Fibroblast of skin of back (primary cell): ENCODE measurements around the gene IGFBP5.

Experiments used
- DNase-seq: peaks from one replicate; pipeline ENCODE4 v3.0.0-alpha.2; 2013

Gene IGFBP5

GRCh38 chr2:216663846-216664245 lies 31.5 kb downstream of the IGFBP5 start:
- DNase-seq: no peak

DNA sequence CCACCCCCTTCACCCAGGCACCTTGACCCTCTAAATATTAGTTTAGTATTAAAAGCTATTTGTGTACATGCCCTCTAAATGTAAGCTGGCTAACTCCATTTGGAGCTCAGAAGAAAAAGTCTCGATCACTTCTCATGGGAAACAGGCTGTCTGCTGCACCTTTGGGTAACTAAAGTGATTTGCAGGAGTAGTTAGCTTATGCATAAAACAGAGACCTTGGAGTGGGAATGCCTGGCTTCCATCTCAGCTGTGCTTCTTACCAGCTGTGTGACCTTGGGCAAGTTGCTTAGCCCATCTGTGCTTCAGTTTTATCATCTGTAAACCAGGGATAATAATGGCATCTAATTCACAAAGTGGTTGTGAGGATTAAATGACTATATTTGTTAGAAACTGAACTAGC lies 32.2 kb downstream of the IGFBP5 start:
- no peak for DNase-seq

- no peak for DNase-seq
Observed at GRCh38 chr2:216661639-216662375, 33.5 kb downstream of the IGFBP5 start.

DNA sequence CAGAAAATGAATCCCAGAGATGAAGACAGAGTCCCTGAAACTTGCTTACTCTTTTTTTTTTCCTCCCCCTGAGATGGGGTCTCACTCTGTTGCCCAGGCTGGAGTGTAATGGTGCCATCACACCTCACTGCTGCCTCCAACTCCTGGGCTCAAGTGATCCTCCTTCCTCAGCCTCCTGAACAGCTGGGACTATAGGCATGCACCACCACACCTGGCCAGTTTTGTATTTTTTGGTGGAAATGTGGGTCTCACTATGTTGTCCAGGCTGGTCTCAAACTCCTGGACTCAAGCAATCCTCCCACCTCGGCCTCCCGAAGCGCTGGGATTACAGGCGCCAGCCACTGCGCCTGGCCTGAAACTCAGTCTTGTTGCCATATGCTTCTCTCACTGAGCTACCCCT lies 34.3 kb downstream of the IGFBP5 start:
- DNase-seq: no peak

- DNase-seq: no peak
Observed at GRCh38 chr2:216660496-216660895, 34.9 kb downstream of the IGFBP5 start.

GRCh38 chr2:216659276-216659675 lies 36.1 kb downstream of the IGFBP5 start:
- no peak for DNase-seq

DNA sequence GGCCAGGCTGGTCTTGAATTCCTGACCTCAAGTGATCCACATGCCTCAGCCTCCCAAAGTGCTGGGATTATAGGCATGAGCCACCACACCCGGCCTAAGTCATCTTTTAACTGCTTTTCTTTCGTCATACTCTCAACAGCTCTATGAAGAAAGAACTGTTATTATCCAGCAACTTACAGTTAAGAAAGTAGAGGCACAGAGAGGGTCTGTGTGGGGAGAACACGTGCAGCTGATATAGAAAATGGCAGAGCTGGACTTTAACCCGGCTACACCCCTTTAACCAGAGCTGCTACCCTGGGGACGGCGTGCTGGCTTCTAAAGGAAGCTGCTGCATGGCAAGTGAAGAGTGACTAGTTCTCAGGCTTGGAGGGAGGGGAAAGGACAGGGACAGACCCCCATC lies 36.6 kb downstream of the IGFBP5 start:
- no peak for DNase-seq

DNA sequence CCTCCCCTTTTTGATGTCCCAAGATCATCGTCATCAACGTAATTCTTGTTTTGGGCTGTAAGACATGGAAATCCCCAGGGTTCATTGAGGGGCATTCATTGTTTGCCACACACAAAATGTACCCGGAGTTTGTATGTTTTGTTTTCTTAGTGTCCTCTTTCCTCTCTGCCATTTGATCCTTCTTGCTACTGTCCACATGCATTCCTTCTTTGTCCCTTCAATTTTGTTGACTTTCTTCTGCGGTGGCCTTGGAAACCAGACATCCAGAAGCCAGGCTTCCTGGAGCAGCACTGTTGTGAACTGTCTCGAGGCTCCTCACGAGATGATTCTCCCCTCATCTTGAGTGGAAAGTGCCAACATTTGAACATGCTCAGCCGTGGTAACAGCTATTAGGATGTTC lies 37.4 kb downstream of the IGFBP5 start:
- DNase-seq: peak; percentile 49

GRCh38 chr2:216657086-216657855 lies 38.1 kb downstream of the IGFBP5 start:
- peak; percentile 42 for DNase-seq

- no peak for DNase-seq
Observed at GRCh38 chr2:216654528-216655052, 40.8 kb downstream of the IGFBP5 start.

DNA sequence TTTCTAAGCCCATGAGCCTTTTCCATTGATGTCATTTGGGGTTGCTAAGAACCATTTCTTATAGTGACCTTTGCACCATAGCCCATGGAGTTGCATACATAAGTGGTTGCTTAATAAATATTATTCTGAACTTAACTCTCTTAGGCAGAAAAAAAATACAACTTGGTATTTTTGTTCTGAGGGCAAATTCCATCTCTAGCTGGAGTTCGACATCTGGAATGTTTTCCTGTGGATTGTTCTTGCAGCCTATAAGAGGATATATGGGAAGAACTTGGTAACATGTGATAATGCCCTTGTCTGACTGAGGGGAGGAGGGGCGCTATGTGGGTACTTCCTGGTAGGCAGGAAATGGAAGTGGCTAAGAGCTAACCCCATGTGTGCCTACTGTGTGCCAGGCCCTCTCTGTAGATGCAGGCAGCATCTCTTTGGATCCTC lies 41.4 kb downstream of the IGFBP5 start:
- DNase-seq: peak; percentile 84

DNA sequence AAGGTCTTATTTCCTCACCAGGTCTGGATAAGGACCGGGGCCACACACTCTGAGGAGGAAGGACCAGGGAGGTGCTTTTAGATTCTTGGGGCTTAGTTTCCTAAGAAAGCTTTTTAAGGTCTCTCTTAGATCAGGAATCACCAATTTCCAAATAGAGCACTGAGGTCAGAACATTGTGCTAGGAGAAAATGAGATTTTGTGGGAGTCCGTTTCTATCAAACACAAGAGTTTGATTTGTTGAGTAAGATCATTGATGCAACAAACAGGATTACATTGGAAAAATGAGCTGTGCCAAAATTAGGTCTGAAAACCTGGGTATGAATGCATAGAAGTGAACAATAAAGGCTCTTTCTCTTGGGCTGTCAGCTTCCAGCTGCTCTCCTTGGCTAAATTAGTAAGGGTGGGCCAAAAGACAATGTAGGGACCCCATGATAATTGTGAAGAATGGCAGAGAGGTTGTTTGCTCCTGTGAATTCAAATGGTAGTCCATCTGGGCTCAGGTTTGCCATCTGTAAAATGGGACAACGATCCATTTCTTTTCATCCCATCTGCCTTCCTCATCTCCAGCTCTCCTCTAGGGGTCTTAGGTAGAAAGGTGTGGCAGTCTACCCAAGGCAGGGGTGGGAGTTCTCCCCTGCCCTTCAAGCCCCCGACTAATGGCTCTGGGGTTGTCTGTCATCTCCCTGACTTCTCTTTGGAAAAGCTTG lies 42.1 kb downstream of the IGFBP5 start:
- no peak for DNase-seq

DNA sequence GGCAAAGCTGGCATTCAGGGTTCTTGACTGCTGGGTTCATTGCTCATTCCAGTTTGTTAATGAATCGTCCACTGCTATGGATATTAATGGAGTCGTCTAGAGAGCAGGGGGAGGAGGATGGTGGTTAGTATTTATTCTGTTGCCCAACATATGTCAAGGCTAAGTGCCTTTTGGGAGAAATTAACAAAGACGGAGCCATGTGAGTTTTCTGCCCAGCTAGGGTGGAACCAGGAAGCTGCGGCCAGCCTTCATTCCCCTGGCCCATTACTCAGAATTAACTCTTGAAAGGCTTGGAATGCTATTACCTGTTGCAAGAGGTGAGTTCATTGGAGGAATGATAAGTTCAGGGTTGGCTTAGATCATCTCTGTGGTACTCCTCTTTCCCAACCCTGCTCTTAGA lies 42.8 kb downstream of the IGFBP5 start:
- DNase-seq: no peak

DNA sequence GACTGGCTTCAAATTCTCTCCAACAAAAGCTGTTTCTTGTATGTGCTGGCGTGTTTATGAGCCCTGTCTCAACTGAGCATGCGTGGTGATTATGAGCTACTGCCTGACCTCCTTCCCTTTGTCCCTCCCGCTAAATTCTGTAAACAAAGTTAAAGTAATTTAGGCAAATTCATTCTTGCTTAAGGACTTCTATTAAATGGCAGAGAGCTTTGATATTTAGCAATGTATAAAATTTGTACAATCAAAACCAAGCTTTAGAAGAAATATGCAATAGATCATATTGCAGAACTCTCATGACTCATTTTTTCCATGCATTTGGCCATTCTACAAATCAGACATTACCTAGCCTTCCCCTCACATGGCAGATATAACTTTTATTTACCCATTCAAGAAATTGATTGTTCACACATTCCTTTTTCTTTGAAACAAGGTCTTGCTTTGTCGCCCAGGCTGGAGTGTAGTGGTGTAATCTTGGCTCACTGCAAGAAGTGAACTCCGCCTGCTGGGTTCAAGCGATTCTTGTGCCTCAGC lies 43.9 kb downstream of the IGFBP5 start:
- peak; percentile 77 for DNase-seq

GRCh38 chr2:216650626-216651257 lies 44.6 kb downstream of the IGFBP5 start:
- no peak for DNase-seq

DNA sequence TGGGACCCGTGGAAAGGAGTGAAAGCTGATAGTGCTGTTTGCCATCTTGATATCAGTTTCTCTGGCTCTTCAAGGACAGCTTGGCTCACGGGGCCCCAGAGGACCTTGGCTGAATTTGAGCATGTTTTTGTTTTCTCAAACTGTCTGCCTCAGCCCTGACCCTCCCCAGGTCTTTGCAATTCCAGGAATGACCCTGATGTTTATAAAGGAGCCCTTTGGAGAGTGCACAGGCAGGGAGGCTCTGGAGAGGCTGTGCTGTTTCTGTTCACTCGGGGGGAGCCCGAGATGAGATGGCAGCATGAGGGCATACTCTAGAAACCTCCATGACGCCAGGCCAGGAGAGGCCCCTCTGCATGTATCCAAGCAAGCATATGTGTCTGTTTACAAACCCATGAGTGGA lies 45.8 kb downstream of the IGFBP5 start:
- DNase-seq: no peak

- DNase-seq: peak; percentile 58
Observed at GRCh38 chr2:216648105-216648504, 47.2 kb downstream of the IGFBP5 start.

GRCh38 chr2:216646116-216646515 lies 49.2 kb downstream of the IGFBP5 start:
- no peak for DNase-seq

DNA sequence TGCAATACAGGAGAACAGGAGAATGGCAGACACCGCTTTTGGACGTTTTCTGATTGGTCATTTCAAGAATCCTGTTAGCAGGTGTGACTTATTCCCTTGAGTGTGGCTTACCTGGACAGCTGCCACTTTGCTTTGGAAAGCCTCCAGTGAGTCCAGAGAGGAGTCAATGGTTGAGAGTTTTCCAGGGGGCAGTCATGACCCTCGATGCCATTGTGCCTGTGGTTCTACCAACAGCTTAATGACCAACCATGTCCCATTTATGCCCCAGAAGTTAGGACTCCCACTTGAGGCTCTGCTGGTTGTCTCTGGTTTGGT lies 49.8 kb downstream of the IGFBP5 start:
- DNase-seq: no peak

GRCh38 chr2:216644842-216645635 lies 50.3 kb downstream of the IGFBP5 start:
- DNase-seq: no peak

DNA sequence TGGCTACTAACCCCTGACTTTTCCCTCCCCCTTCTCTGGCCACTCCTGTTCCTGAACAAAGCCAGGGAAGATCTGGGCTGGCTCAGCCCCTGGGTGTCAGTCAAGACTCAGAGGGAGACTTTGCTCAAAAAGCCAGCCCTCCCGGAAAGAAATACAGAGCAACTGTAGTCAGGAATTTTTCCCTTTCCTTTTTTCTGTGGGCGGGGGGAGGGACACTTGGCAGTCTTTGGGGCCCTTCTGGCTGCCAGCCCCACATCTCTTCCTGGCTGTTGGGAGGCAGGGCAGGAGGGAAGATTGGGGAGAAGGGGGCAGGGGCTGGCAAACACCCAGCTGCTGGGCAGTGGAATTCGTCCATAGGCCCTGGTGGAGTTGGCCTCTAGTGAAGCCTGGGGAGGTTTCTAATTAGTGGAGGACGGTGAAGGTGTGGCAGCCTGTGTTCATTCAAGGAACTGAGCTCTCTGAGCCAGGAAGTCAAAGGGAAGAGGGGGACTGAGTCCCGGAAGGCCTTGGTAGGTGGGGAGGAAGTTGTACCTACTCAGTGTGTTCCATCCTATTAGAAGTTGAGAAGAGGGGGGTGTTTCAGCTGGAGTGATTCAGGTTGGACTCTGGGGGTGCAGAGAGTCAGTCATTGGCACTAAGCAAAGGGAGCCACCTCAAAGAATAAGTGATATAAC lies 51.2 kb downstream of the IGFBP5 start:
- DNase-seq: peak; percentile 53
